H1 (cell line): ENCODE results near the gene IL21R. TPM values are rescaled to one million over a fixed set of nuclear protein-coding genes. Genes with fewer than 3 reads are reported as not detected.

ENCODE experiments used
- JUN ChIP-seq: IDR thresholded peaks from 2 replicates; pipeline ENCODE4 v1.6.1; 2011; ENCODE audit warnings: low read depth, mild to moderate bottlenecking, improper control_type of control experiment, low read length
- polyA plus RNA-seq, 7 experiments: library from polyadenylated mRNA; depleted of rRNA in 3 of 7; stranded (reverse) in 5 of 7; unstranded in 2 of 7; fragments of >200 nt in 5 of 7; fragments of 200-250 nt in 2 of 7; gene quantifications; 1 replicate in 5 of 7; 2 replicates in 1 of 7; 4 replicates in 1 of 7; pipeline versions ENCODE4 v1.2.1 to v1.2.3, GENCODE V29; 2011 to 2013; ENCODE audit warnings: missing spikeins in 2 of 7, mixed read lengths in 2 of 7
- total RNA-seq: library from RNA; stranded (reverse); fragmentation: NEBNext Ultra II Directional; extraction: Animal tissue kit (Norgen Biotek cat#: 25700); gene quantifications from 2 replicates; pipeline ENCODE4 v1.2.1, GENCODE V29; 2021

IL21R gene
- total and polyA plus RNA-seq, 2 of the 8 experiments (the other 6 are each of a cell fraction or from before 2014, with no cell fraction given): 0.34 to 0.70 TPM

DNA sequence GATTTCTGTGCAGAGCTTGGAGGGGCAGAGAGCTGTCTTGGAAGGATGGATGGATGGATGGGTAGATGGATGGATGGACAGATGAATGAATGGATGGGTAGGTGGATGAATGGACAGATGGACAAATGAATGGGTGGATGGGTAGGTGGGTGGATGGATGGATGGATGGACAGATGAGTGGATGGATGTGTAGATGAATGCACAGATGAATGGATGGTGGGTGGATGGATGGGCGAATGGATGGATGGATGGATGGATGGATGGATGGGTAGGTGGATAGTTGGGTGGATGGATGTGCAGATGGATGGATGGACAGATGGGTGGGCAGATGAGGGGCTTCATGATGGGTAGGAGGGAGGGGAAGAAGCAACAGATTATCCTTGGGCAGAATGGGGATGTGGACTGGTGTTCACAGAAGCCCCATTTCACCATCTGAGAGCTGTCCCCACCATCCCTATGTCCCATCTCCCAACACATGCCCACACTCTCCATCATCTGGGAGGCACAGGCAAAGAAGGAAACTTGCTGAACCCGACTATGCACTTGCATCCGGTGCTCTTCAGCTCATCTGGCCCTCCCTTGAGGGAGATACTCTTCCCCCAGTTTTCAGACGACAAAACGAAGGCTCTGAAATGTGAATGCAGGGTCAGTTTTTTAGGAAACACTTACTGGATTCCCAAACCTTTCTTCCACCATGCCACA lies 57.2 kb downstream of the IL21R start (continued):
- TF ChIP-seq JUN: no peak
